Activated T-cell treated with anti-CD3 and anti-CD28 coated beads, Interleukin-2, amount 50 U/mL, for 4 hours (primary cell): ENCODE data around the gene ADAMTS2. TPM values are rescaled to one million over a fixed set of nuclear protein-coding genes. Genes with fewer than 3 reads are reported as not detected.
A peak's percentile ranks its signal among the peaks of the same experiment; 100 is the strongest.

ENCODE experiments used
- ATAC-seq, 2 donors: fragments of 200-7000 bp; cut with Tn5 transposase; one replicate each; pipeline ENCODE4 v1.10.0; 2021
- DNase-seq: peaks from one replicate; pipeline ENCODE4 v3.0.0-alpha.2; 2020
- H3K27me3 Mint-ChIP-seq: one replicate; pipeline ENCODE4 v1.8.0; 2021; ENCODE audit warnings: low read depth, mixed read lengths
- H3K36me3 Mint-ChIP-seq: one replicate; pipeline ENCODE4 v1.8.0; 2022; ENCODE audit warnings: mixed read lengths; ENCODE audit not compliant: insufficient read depth
- H3K4me1 Mint-ChIP-seq: one replicate; pipeline ENCODE4 v1.8.0; 2021; ENCODE audit warnings: low read depth, mixed read lengths
- H3K4me3 Mint-ChIP-seq: one replicate; pipeline ENCODE4 v1.8.0; 2021; ENCODE audit warnings: mild to moderate bottlenecking, moderate library complexity, mixed read lengths
- H3K9me3 Mint-ChIP-seq: one replicate; pipeline ENCODE4 v1.8.0; 2021; ENCODE audit warnings: mixed read lengths
- total RNA-seq, 3 donors: library from RNA; stranded (reverse); gene quantifications; one replicate each; pipeline ENCODE4 v1.2.1, GENCODE V29; 2021

ADAMTS2 gene
- total RNA-seq, 3 donors from 2014 or later = 0.05 to 0.41 (median 0.13) TPM

- DNase-seq (no peak), ATAC-seq (no peak)
- H3K9me3 Mint-ChIP-seq = no peaks in the 10 kb centered on the region
- H3K27me3 Mint-ChIP-seq = peaks cover 6% of the 10 kb centered on the region
- H3K36me3 Mint-ChIP-seq = no peaks in the 10 kb centered on the region
- H3K4me3 Mint-ChIP-seq = no peak overlapping the region
- H3K4me1 Mint-ChIP-seq = no peaks in the 10 kb centered on the region
Observed at GRCh38 chr5:179153921-179154345, 191.3 kb downstream of the ADAMTS2 start.

- H3K4me3 Mint-ChIP-seq = no peak overlapping the region
- H3K27me3 Mint-ChIP-seq = peaks cover 6% of the 10 kb centered on the region
- DNase-seq = no peak
- H3K4me1 Mint-ChIP-seq = no peaks in the 10 kb centered on the region
- H3K9me3 Mint-ChIP-seq = no peaks in the 10 kb centered on the region
- no peaks in the 10 kb centered on the region for H3K36me3 Mint-ChIP-seq
- ATAC-seq = no peak
Observed at GRCh38 chr5:179153341-179153901, 191.8 kb downstream of the ADAMTS2 start.

- H3K27me3 Mint-ChIP-seq = peaks cover under 1% of the 10 kb centered on the region
- no peaks in the 10 kb centered on the region for H3K9me3 Mint-ChIP-seq
- no peaks in the 10 kb centered on the region for H3K4me1 Mint-ChIP-seq
- no peak overlapping the region for H3K4me3 Mint-ChIP-seq
- DNase-seq = no peak
- H3K36me3 Mint-ChIP-seq = no peaks in the 10 kb centered on the region
- ATAC-seq = no peak
Observed at GRCh38 chr5:179152941-179153340, 192.3 kb downstream of the ADAMTS2 start.

GRCh38 chr5:179152144-179152895 is 192.9 kb downstream of the ADAMTS2 start:
- Mint-ChIP-seq H3K4me1 (no peaks in the 10 kb centered on the region), H3K27me3 (no peaks in the 10 kb centered on the region), H3K36me3 (no peaks in the 10 kb centered on the region), H3K9me3 (no peaks in the 10 kb centered on the region), H3K4me3 (no peak overlapping the region)
- ATAC-seq = no peak
- DNase-seq = no peak

- Mint-ChIP-seq H3K9me3 (no peaks in the 10 kb centered on the region), H3K36me3 (no peaks in the 10 kb centered on the region), H3K27me3 (no peaks in the 10 kb centered on the region), H3K4me1 (peaks cover under 1% of the 10 kb centered on the region), H3K4me3 (no peak overlapping the region)
- no peak for ATAC-seq
- DNase-seq = no peak
Observed at GRCh38 chr5:179151286-179152118, 193.8 kb downstream of the ADAMTS2 start.

GRCh38 chr5:179150011-179150410 is 195.2 kb downstream of the ADAMTS2 start:
- Mint-ChIP-seq H3K4me3 (no peak overlapping the region), H3K4me1 (peaks cover 10% of the 10 kb centered on the region), H3K36me3 (no peaks in the 10 kb centered on the region), H3K9me3 (no peaks in the 10 kb centered on the region), H3K27me3 (no peaks in the 10 kb centered on the region)
- ATAC-seq = no peak
- no peak for DNase-seq

- ATAC-seq (no peak), DNase-seq (no peak)
- Mint-ChIP-seq H3K36me3 (no peaks in the 10 kb centered on the region), H3K9me3 (no peaks in the 10 kb centered on the region), H3K27me3 (no peaks in the 10 kb centered on the region), H3K4me1 (peaks cover 10% of the 10 kb centered on the region), H3K4me3 (no peak overlapping the region)
Observed at GRCh38 chr5:179149278-179149677, 196.0 kb downstream of the ADAMTS2 start.

- H3K27me3 Mint-ChIP-seq = no peaks in the 10 kb centered on the region
- ATAC-seq (no peak), DNase-seq (no peak)
- no peaks in the 10 kb centered on the region for H3K9me3 Mint-ChIP-seq
- no peaks in the 10 kb centered on the region for H3K36me3 Mint-ChIP-seq
- no peak overlapping the region for H3K4me3 Mint-ChIP-seq
- peaks cover 10% of the 10 kb centered on the region for H3K4me1 Mint-ChIP-seq
Observed at GRCh38 chr5:179148703-179149170, 196.5 kb downstream of the ADAMTS2 start.

- Mint-ChIP-seq H3K27me3 (no peaks in the 10 kb centered on the region), H3K4me1 (peaks cover 14% of the 10 kb centered on the region), H3K9me3 (no peaks in the 10 kb centered on the region), H3K4me3 (no peak overlapping the region), H3K36me3 (no peaks in the 10 kb centered on the region)
- DNase-seq (no peak), ATAC-seq (no peak)
Observed at GRCh38 chr5:179147991-179148702, 197.1 kb downstream of the ADAMTS2 start.

- Mint-ChIP-seq H3K4me1 (peaks cover 24% of the 10 kb centered on the region), H3K9me3 (no peaks in the 10 kb centered on the region), H3K4me3 (peak overlapping the region; percentile 33), H3K27me3 (no peaks in the 10 kb centered on the region), H3K36me3 (no peaks in the 10 kb centered on the region)
- DNase-seq = peak; percentile 37
- peak; percentile 83 to 88 for ATAC-seq
Observed at GRCh38 chr5:179146277-179146676, 199.0 kb downstream of the ADAMTS2 start.

GRCh38 chr5:179143446-179143845 is 201.8 kb downstream of the ADAMTS2 start:
- H3K36me3 Mint-ChIP-seq = no peaks in the 10 kb centered on the region
- no peaks in the 10 kb centered on the region for H3K27me3 Mint-ChIP-seq
- peaks cover 24% of the 10 kb centered on the region for H3K4me1 Mint-ChIP-seq
- no peak for ATAC-seq
- no peaks in the 10 kb centered on the region for H3K9me3 Mint-ChIP-seq
- H3K4me3 Mint-ChIP-seq = no peak overlapping the region
- no peak for DNase-seq

GRCh38 chr5:179142434-179143198 is 202.6 kb downstream of the ADAMTS2 start:
- Mint-ChIP-seq H3K4me3 (peak overlapping the region; percentile 47), H3K9me3 (no peaks in the 10 kb centered on the region), H3K36me3 (no peaks in the 10 kb centered on the region), H3K4me1 (peaks cover 24% of the 10 kb centered on the region), H3K27me3 (no peaks in the 10 kb centered on the region)
- ATAC-seq = peak; percentile 80 to 84
- no peak for DNase-seq

- DNase-seq = no peak
- Mint-ChIP-seq H3K9me3 (no peaks in the 10 kb centered on the region), H3K27me3 (no peaks in the 10 kb centered on the region), H3K4me1 (peaks cover 24% of the 10 kb centered on the region), H3K36me3 (no peaks in the 10 kb centered on the region), H3K4me3 (no peak overlapping the region)
- ATAC-seq = no peak
Observed at GRCh38 chr5:179141867-179142266, 203.4 kb downstream of the ADAMTS2 start.
